NB4 (cell line): ENCODE data around the gene GRM1.

ENCODE experiments used
- CTCF ChIP-seq: IDR thresholded peaks from one replicate; pipeline ENCODE4 v1.5.1; 2012; ENCODE audit warnings: low read depth, low read length
- MAX ChIP-seq: IDR thresholded peaks from 2 replicates; pipeline ENCODE4 v1.6.1; 2011; ENCODE audit warnings: low read depth, low read length
- MYC ChIP-seq: IDR thresholded peaks from 2 replicates; pipeline ENCODE4 v1.6.1; 2011; ENCODE audit warnings: low read depth, low read length
- POLR2A ChIP-seq: IDR thresholded peaks from 2 replicates; pipeline ENCODE4 v1.6.1; 2011; ENCODE audit warnings: mild to moderate bottlenecking; ENCODE audit not compliant: insufficient read length; ENCODE audit errors: extremely low read depth

- TF ChIP-seq MYC, result no peak
- TF ChIP-seq POLR2A, result no peak
- TF ChIP-seq CTCF, result no peak
- no peak for TF ChIP-seq MAX
These were observed 277.1 kb downstream of the GRM1 start for GRCh38 chr6:146305951-146306350.
